Hepatocyte (in vitro differentiated cells): ENCODE measurements around the gene KCNJ16.

ENCODE experiments used
- EZH2 ChIP-seq: fragments of 200-600 bp; sonication (generic); IDR thresholded peaks from 2 replicates; pipeline ENCODE4 v1.6.1; 2016; ENCODE audit warnings: antibody characterized with exemption, mild to moderate bottlenecking, borderline replicate concordance
- TF ChIP-seq, protein P1 (sequence below): fragments of 200-600 bp; sonication (generic); IDR thresholded peaks from 2 replicates; pipeline ENCODE4 v1.5.1; 2016; ENCODE audit warnings: antibody characterized with exemption, mild to moderate bottlenecking; ENCODE audit not compliant: poor library complexity

DNA sequence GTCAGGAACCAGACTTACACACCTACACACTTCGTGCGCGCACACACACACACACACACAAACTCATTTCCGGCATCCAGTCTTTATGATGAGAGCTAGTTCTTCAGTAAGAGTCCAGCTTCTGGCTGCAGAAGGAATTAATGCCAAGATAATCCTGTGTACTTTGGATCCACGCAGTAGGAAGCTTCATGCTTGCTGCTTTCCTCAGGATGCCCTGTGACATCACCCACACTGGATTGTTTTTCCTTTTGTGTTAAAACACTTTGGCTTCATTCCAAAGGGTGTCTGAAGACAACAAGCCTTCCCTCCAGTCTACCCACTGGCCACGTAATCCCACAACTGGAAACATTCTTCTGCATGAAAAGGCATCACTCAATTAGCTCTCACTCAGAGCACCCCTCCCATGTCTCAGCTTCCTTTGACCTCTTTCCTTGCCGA is 35.4 kb downstream of the KCNJ16 start:
- TF ChIP-seq, protein P1, sequence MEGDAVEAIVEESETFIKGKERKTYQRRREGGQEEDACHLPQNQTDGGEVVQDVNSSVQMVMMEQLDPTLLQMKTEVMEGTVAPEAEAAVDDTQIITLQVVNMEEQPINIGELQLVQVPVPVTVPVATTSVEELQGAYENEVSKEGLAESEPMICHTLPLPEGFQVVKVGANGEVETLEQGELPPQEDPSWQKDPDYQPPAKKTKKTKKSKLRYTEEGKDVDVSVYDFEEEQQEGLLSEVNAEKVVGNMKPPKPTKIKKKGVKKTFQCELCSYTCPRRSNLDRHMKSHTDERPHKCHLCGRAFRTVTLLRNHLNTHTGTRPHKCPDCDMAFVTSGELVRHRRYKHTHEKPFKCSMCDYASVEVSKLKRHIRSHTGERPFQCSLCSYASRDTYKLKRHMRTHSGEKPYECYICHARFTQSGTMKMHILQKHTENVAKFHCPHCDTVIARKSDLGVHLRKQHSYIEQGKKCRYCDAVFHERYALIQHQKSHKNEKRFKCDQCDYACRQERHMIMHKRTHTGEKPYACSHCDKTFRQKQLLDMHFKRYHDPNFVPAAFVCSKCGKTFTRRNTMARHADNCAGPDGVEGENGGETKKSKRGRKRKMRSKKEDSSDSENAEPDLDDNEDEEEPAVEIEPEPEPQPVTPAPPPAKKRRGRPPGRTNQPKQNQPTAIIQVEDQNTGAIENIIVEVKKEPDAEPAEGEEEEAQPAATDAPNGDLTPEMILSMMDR: no peak
- no peak for TF ChIP-seq EZH2
